ENCODE measurements around the gene GRIN2C. TPM values are rescaled to one million over a fixed set of nuclear protein-coding genes. Genes with fewer than 3 reads are reported as not detected.

GRIN2C gene
- total RNA-seq, 1 experiment from 2014 or later, result 0.11 TPM

GRCh38 chr17:74855323-74855722 lies 4.4 kb downstream of the GRIN2C start:
- no TSS peak for BruUV-seq (replicated peaks)
- Histone ChIP-seq H2AFZ (no peak overlapping the region), H3K9me3 (ENCODE audit: insufficient read depth, low read depth) (no peaks in the 10 kb centered on the region), H3F3A (ENCODE audit: insufficient read depth, low read depth) (no peaks in the 10 kb centered on the region; the same call in 1 of the 2 replicates), H4K20me1 (ENCODE audit: insufficient read depth) (no peaks in the 10 kb centered on the region), H3K9me2 (ENCODE audit: insufficient read depth) (no peaks in the 10 kb centered on the region), H3K36me3 (ENCODE audit: low read depth) (no peaks in the 10 kb centered on the region), H3K4me3 (no peak overlapping the region), H3K27me3 (ENCODE audit: insufficient read depth, low read depth) (peaks cover 81% of the 10 kb centered on the region), H3K27ac (no peak overlapping the region), H3K79me2 (ENCODE audit: low read depth) (no peaks in the 10 kb centered on the region), H3K4me1 (replicated peaks; ENCODE audit: insufficient read depth) (no peaks in the 10 kb centered on the region), H3K4me2 (no peak overlapping the region)
- POLR2A ChIA-PET (ENCODE audit: unreplicated experiment), result no interaction called here
- no peak for DNase-seq
- intact Hi-C loops (cut with micrococcal nuclease; ENCODE audit: unreplicated experiment), result no loop called here
- CTCF ChIA-PET, result interaction anchor here (1.0 kb wide), 1 partner anchor 198 kb away, joined by 3 read pairs; no protein-coding TSS in a partner anchor
- no peak for TF ChIP-seq CTCF (conservative IDR thresholded peaks at IDR 0.05)
- no peak for TF ChIP-seq EZH2 (IDR thresholded peaks at IDR 0.05; ENCODE audit: low read depth)

GRCh38 chr17:74854792-74855191 lies 4.9 kb downstream of the GRIN2C start:
- TF ChIP-seq CTCF (conservative IDR thresholded peaks at IDR 0.05), result no peak
- no peak for TF ChIP-seq EZH2 (IDR thresholded peaks at IDR 0.05; ENCODE audit: low read depth)
- no peaks in the 10 kb centered on the region; the same call in 1 of the 2 replicates for H3F3A ChIP-seq (ENCODE audit: insufficient read depth, low read depth)
- H2AFZ ChIP-seq, result no peak overlapping the region
- no peaks in the 10 kb centered on the region for H3K9me3 ChIP-seq (ENCODE audit: insufficient read depth, low read depth)
- no peaks in the 10 kb centered on the region for H3K4me1 ChIP-seq (replicated peaks; ENCODE audit: insufficient read depth)
- no peaks in the 10 kb centered on the region for H3K36me3 ChIP-seq (ENCODE audit: low read depth)
- intact Hi-C loops (cut with micrococcal nuclease; ENCODE audit: unreplicated experiment), result no loop called here
- no peaks in the 10 kb centered on the region for H3K9me2 ChIP-seq (ENCODE audit: insufficient read depth)
- H3K4me3 ChIP-seq, result no peak overlapping the region
- ChIA-PET CTCF (no interaction called here), POLR2A (ENCODE audit: unreplicated experiment) (no interaction called here)
- H3K4me2 ChIP-seq, result no peak overlapping the region
- DNase-seq, result no peak
- H4K20me1 ChIP-seq (ENCODE audit: insufficient read depth), result no peaks in the 10 kb centered on the region
- H3K27ac ChIP-seq, result no peak overlapping the region
- no peaks in the 10 kb centered on the region for H3K79me2 ChIP-seq (ENCODE audit: low read depth)
- no TSS peak for BruUV-seq (replicated peaks)
- peaks cover 82% of the 10 kb centered on the region for H3K27me3 ChIP-seq (ENCODE audit: insufficient read depth, low read depth)

- intact Hi-C loops (cut with micrococcal nuclease; ENCODE audit: unreplicated experiment), result no loop called here
- H3K4me1 ChIP-seq (replicated peaks; ENCODE audit: insufficient read depth), result no peaks in the 10 kb centered on the region
- CTCF ChIA-PET, result interaction anchor here (0.9 kb wide), 1 partner anchor 9 kb away, joined by 3 read pairs; no protein-coding TSS in a partner anchor
Observed at GRCh38 chr17:74853669-74854068, 6.0 kb downstream of the GRIN2C start.

More at GRCh38 chr17:74853669-74854068, 6.0 kb downstream of the GRIN2C start:
- BruUV-seq (replicated peaks), result no TSS peak
- Histone ChIP-seq H3K79me2 (ENCODE audit: low read depth) (no peaks in the 10 kb centered on the region), H2AFZ (no peak overlapping the region), H3K9me3 (ENCODE audit: insufficient read depth, low read depth) (no peaks in the 10 kb centered on the region), H3K27me3 (ENCODE audit: insufficient read depth, low read depth) (peaks cover 74% of the 10 kb centered on the region), H3F3A (ENCODE audit: insufficient read depth, low read depth) (no peaks in the 10 kb centered on the region; the same call in 1 of the 2 replicates), H3K36me3 (ENCODE audit: low read depth) (no peaks in the 10 kb centered on the region), H3K4me2 (no peak overlapping the region), H3K27ac (no peak overlapping the region), H4K20me1 (ENCODE audit: insufficient read depth) (no peaks in the 10 kb centered on the region), H3K4me3 (no peak overlapping the region), H3K9me2 (ENCODE audit: insufficient read depth) (no peaks in the 10 kb centered on the region)
- no peak for TF ChIP-seq CTCF (conservative IDR thresholded peaks at IDR 0.05)
- TF ChIP-seq EZH2 (IDR thresholded peaks at IDR 0.05; ENCODE audit: low read depth), result no peak
- POLR2A ChIA-PET (ENCODE audit: unreplicated experiment), result interaction anchor here (0.6 kb wide), 1 partner anchor 34 kb away, joined by 6 read pairs; no protein-coding TSS in a partner anchor
- no peak for DNase-seq

Measured in PC-9 (cell line).